Lung (tissue), 12 donors: ENCODE results near the gene PRKCA. TPM values are rescaled to one million over a fixed set of nuclear protein-coding genes. Genes with fewer than 3 reads are reported as not detected.

Source experiments
- ATAC-seq: fragments of 200-7000 bp; cut with Tn5 transposase; one replicate; pipeline ENCODE4 v1.9.1; 2020; ENCODE audit warnings: moderate number of reproducible peaks; ENCODE audit not compliant: insufficient read depth, low FRiP score
- DNase-seq, 3 donors: peaks; one replicate each; pipeline ENCODE4 v3.0.0-alpha.2; 2013 to 2017
- H3K27ac ChIP-seq, 2 donors: one replicate each; pipeline ENCODE4 v1.5.1; 2013; ENCODE audit warnings: mild to moderate bottlenecking in 2 of 2, moderate library complexity in 2 of 2, control low read depth in 1 of 2, inconsistent platforms in 1 of 2, low read depth in 1 of 2, low read length in 1 of 2
- H3K27me3 ChIP-seq, 3 donors: one replicate each; pipeline ENCODE4 v1.5.1; 2013; ENCODE audit warnings: low read length in 2 of 3; ENCODE audit not compliant: control insufficient read depth in 3 of 3, insufficient read depth in 3 of 3
- H3K36me3 ChIP-seq, 4 donors: one replicate each; pipeline ENCODE4 v1.5.1; 2013; ENCODE audit warnings: low read length in 4 of 4, mild to moderate bottlenecking in 1 of 4, moderate library complexity in 1 of 4; ENCODE audit not compliant: control insufficient read depth in 4 of 4, insufficient read depth in 4 of 4
- H3K4me1 ChIP-seq, 5 donors: one replicate each; pipeline ENCODE4 v1.5.1; 2013; ENCODE audit warnings: low read length in 5 of 5, mild to moderate bottlenecking in 2 of 5, moderate library complexity in 1 of 5; ENCODE audit not compliant: control insufficient read depth in 5 of 5, insufficient read depth in 5 of 5
- H3K4me3 ChIP-seq: one replicate; pipeline ENCODE4 v1.5.1; 2013; ENCODE audit warnings: mild to moderate bottlenecking, control low read depth, moderate library complexity
- H3K9ac ChIP-seq, 2 donors: one replicate each; pipeline ENCODE4 v1.5.1; 2013; ENCODE audit warnings: low read length in 2 of 2, control low read depth in 1 of 2; ENCODE audit not compliant: insufficient read depth in 1 of 2
- H3K9me3 ChIP-seq, 4 donors: one replicate each; pipeline ENCODE4 v1.5.1; 2013; ENCODE audit warnings: low read length in 3 of 4, mild to moderate bottlenecking in 1 of 4, moderate library complexity in 1 of 4; ENCODE audit not compliant: control insufficient read depth in 4 of 4, insufficient read depth in 3 of 4
- CTCF ChIP-seq: IDR thresholded peaks from 2 replicates; pipeline ENCODE4 v1.5.1; 2012; ENCODE audit warnings: mild to moderate bottlenecking; ENCODE audit errors: control extremely low read depth, extremely low read depth
- whole genome bisulfite sequencing, 2 donors: extraction: QIAGEN DNeasy Blood & Tissue Kit; methylation state at CpG; one replicate each; pipeline ENCODE4 v1.1.7; 2013; 5-methylcytosine and 5-hydroxymethylcytosine counted together
- polyA plus RNA-seq, 2 donors: library from polyadenylated mRNA; stranded (reverse); fragments of 200-250 nt; gene quantifications; one replicate each; pipeline ENCODE4 v1.2.1, GENCODE V29; 2013
- total RNA-seq, 2 donors: library from RNA; depleted of rRNA in 1 of 2; stranded (reverse); fragments of >200 nt in 1 of 2; gene quantifications; one replicate each; pipeline ENCODE4 v1.2.1, GENCODE V29; 2014 to 2021
- donor health status: control.
- donor health status: control.
- donor health status: Bipolar disorder and iron deficiency.
- donor health status: healthy.
- donor health status: DM: yes; HTN: yes; CAD: no.

PRKCA gene
- total and polyA plus RNA-seq, 4 donors, result 3.4 to 34.8 (median 13.8) TPM

DNA sequence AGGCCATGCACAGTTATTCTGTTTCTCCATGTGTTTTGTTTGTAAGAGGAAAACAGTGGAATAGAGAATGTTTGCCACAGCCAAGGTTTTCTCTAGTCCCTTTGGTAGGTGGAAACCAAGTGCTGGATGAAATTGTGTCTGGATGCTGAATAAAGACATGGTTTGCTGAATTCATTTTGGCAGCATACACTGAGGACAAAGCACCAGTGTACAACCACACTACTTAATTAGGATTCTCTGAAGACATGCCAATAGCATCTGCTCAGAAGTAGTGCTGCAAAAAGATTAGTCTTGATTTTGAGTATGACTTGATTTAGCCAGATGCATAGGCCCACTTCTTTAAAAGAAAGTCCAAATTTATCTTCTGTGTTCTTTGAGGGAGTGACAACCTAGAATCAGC is 302.0 kb downstream of the PRKCA start:
- TF ChIP-seq CTCF, result no peak
- no peak overlapping the region for H3K9ac ChIP-seq
- ATAC-seq, result no peak

GRCh38 chr17:66605541-66605940 is 303.1 kb downstream of the PRKCA start:
- peak in 1 of 3 donors; percentile 66 for DNase-seq
- WGBS, 2 donors, result 63 to 76% methylated on average over 4 of the region's 4 CpGs

More for the DNA sequence above, 302.0 kb downstream of the PRKCA start:
- DNase-seq, result peak in 2 of 3 donors; percentile 52 to 65
- Histone ChIP-seq H3K36me3 (no peaks in the 10 kb centered on the region), H3K27me3 (no peaks in the 10 kb centered on the region), H3K27ac (no peak overlapping the region), H3K9me3 (no peaks in the 10 kb centered on the region), H3K4me1 (peaks cover 0 to 44% (median 6%) of the 10 kb centered on the region in 5 donors), H3K4me3 (no peak overlapping the region)

GRCh38 chr17:66610361-66611133 is 308.1 kb downstream of the PRKCA start:
- Histone ChIP-seq H3K27me3 (no peaks in the 10 kb centered on the region), H3K4me3 (no peak overlapping the region), H3K27ac (no peak overlapping the region), H3K9ac (no peak overlapping the region), H3K36me3 (no peaks in the 10 kb centered on the region), H3K9me3 (peaks cover 0 to 5% (median under 1%) of the 10 kb centered on the region in 4 donors), H3K4me1 (peaks cover 0 to 26% (median 9%) of the 10 kb centered on the region in 5 donors)
- ATAC-seq (no peak), DNase-seq (no peak)
- no peak for TF ChIP-seq CTCF
- WGBS, 2 donors, result 35 to 46% methylated on average over 9 of the region's 9 CpGs

More at GRCh38 chr17:66605541-66605940, 303.1 kb downstream of the PRKCA start:
- H3K4me3 ChIP-seq, result no peak overlapping the region
- ATAC-seq, result no peak
- H3K4me1 ChIP-seq, result peaks cover 0 to 44% (median 6%) of the 10 kb centered on the region in 5 donors
- no peak overlapping the region for H3K9ac ChIP-seq
- peaks cover 0 to 3% (median 0%) of the 10 kb centered on the region in 4 donors for H3K9me3 ChIP-seq
- no peak for TF ChIP-seq CTCF
- H3K27ac ChIP-seq, result no peak overlapping the region
- H3K27me3 ChIP-seq, result no peaks in the 10 kb centered on the region
- no peaks in the 10 kb centered on the region for H3K36me3 ChIP-seq
